Measurements from ENCODE around the gene CPNE1.

Gene CPNE1

GRCh38 chr20:35606127-35606526, 58.6 kb downstream of the CPNE1 start:
- TF ChIP-seq CTCF (IDR thresholded peaks at IDR 0.05; ENCODE audit: low read depth, low read length), result no peak
- no peak overlapping the region for H3K4me3 ChIP-seq (ENCODE audit: low read depth, low read length)

- H3K4me3 ChIP-seq (ENCODE audit: low read depth, low read length), result no peak overlapping the region
- no peak for TF ChIP-seq CTCF (IDR thresholded peaks at IDR 0.05; ENCODE audit: low read depth, low read length)
Observed at GRCh38 chr20:35604449-35604747, 60.3 kb downstream of the CPNE1 start.

- no peak overlapping the region for H3K4me3 ChIP-seq (ENCODE audit: low read depth, low read length)
- no peak for TF ChIP-seq CTCF (IDR thresholded peaks at IDR 0.05; ENCODE audit: low read depth, low read length)
Observed at GRCh38 chr20:35603695-35604448, 60.8 kb downstream of the CPNE1 start.

GRCh38 chr20:35602851-35603495, 61.7 kb downstream of the CPNE1 start:
- TF ChIP-seq CTCF (IDR thresholded peaks at IDR 0.05; ENCODE audit: low read depth, low read length), result no peak
- H3K4me3 ChIP-seq (ENCODE audit: low read depth, low read length), result no peak overlapping the region

- H3K4me3 ChIP-seq (ENCODE audit: low read depth, low read length), result no peak overlapping the region
- no peak for TF ChIP-seq CTCF (IDR thresholded peaks at IDR 0.05; ENCODE audit: low read depth, low read length)
Observed at GRCh38 chr20:35601990-35602389, 62.7 kb downstream of the CPNE1 start.

GRCh38 chr20:35600993-35601973, 63.4 kb downstream of the CPNE1 start:
- H3K4me3 ChIP-seq (ENCODE audit: low read depth, low read length), result peak overlapping the region; percentile 49
- TF ChIP-seq CTCF (IDR thresholded peaks at IDR 0.05; ENCODE audit: low read depth, low read length), result 0 out of 2 replicates have a peak, but pooled peaks have one; percentile 7
